Measurements from ENCODE around the gene CRLF3. TPM values are rescaled to one million over a fixed set of nuclear protein-coding genes. Genes with fewer than 3 reads are reported as not detected.
"Not testable (repeated sequence)": the region's sequence is repeated elsewhere in the genome, so short reads cannot be mapped to it uniquely, and the experiment has no call there.

Gene CRLF3
- total RNA-seq, 1 donor from 2014 or later, result 18.1 TPM

DNA sequence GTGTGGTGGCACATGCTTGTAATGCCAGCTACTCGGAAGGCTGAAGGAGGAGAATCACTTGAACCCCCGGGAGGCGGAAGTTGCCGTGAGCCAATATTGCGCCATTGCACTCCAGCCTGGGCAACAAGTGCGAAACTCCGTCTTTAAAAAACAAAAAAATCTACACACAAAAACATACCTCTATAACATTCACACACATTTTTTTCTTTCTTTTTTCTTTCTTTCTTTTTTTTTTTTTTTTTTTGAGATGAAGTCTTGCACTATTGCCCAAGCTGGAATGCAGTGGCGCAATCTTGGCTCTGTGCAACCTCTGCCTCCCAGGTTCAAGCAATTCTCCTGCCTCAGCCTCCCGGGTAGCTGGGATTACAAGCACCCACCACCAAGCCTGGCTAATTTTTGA lies 9.6 kb downstream of the CRLF3 start:
- not testable (repeated sequence) for DNase-seq

DNA sequence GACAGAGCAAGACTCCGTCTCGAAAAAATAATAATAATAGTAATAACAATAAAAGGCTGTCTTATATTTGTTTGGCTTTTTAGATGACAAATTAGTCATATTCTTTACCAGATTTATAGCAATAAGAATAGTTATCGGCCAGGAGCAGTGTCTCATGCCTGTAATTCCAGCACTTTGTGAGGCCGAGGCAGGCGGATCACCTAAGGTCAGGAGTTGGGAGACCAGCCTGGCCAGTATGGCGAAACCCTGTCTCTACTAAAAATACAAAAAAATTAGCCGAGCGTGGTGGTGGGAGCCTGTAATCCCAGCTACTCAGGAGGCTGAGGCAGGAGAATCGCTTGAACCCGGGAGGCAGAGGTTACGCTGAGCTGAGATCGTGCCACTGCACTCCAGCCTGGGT lies 10.3 kb downstream of the CRLF3 start:
- DNase-seq, result not testable (repeated sequence)

DNA sequence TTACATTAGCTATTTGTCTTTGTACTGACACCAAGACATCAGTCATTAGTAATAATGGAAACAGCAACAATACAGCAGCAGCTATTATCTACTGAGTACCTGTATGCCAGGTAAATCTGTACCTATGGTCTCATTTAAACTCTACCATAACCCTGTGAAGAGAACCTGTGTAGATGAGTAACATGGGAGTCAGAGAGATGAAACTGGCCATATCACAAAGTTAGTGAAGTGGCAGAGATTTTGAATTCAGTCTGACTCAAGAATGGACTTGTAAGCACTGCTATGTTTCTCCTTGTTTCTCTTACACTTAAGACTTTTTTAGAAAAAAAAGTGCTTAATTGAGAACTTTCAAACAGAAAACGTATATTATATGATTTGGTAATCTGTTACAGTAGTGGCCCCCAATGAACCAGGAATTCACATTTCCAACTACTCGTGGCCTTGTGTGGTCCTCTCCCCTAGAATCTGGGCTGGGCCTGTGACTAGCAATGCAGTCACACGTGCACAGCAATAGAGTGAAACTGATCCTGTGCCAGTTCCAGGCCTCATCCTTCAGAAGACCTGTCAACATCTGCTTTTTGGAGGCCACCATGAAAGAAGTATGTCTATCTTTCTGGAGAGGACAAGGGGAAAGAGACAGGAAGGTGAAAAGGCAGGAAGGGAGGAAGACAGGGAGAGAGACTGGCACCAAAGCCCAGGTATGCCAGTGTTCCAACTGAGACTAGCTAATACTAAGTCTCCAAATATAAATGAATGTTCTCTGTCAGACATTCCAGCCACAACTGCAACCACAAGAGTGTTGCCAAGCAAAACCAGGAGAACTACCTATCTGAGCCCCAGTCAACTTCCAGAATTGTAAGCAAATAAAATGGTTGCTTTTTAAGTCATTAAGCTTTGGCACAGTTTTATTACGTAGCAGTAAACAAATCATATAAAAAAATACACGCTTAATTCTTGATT lies 12.0 kb downstream of the CRLF3 start:
- no peak for DNase-seq

GRCh38 chr17:30809867-30810266 lies 14.6 kb downstream of the CRLF3 start:
- DNase-seq, result no peak

- DNase-seq, result no peak
Measured at GRCh38 chr17:30808785-30809286, 15.7 kb downstream of the CRLF3 start.

GRCh38 chr17:30807896-30808295 lies 16.6 kb downstream of the CRLF3 start:
- DNase-seq, result no peak

DNA sequence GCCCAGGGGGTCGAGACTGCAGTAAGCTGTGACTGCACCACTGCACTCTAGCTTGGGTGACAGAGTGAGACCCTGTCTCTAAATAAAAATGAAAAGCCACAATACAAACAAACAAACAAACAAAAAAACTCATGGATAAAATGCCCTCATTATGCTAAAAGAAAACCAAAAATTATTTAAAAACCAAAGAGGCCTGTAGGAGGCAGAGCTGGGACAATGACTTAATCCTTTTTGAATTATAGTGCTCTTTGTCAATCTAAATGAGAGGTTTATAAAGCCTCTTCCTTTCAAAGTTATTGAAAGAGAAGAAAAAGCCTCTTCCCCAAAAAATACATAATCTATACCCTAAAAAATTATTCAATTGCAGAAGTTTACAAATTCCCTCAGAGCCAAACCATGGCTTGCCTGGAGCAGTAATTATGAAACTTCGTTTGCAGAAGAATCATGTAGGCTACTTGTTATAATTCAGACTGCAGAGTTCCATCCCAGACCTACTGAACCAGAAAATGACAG lies 18.5 kb downstream of the CRLF3 start:
- no peak for DNase-seq

GRCh38 chr17:30801671-30802070 lies 22.8 kb downstream of the CRLF3 start:
- DNase-seq, result no peak

GRCh38 chr17:30796016-30796415 lies 28.5 kb downstream of the CRLF3 start:
- DNase-seq, result no peak

DNA sequence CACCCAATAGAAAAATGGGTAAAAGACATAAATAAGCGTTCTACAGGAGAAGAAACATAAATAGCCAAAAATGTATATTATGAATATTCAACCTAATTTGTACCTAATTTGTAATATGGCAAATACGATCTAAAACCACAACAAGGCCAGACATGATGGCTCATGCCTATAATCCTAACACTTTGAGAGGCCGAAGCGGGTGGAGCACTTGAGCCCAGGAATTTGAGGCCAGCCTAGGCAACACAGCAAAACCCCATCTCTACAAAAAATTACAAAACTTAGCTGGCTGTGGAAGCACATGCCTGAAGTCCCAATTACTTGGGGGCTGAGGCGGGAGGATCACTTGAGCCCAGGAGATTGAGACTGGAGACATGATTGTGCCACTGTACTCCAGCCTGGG lies 30.1 kb downstream of the CRLF3 start:
- DNase-seq, result no peak

DNA sequence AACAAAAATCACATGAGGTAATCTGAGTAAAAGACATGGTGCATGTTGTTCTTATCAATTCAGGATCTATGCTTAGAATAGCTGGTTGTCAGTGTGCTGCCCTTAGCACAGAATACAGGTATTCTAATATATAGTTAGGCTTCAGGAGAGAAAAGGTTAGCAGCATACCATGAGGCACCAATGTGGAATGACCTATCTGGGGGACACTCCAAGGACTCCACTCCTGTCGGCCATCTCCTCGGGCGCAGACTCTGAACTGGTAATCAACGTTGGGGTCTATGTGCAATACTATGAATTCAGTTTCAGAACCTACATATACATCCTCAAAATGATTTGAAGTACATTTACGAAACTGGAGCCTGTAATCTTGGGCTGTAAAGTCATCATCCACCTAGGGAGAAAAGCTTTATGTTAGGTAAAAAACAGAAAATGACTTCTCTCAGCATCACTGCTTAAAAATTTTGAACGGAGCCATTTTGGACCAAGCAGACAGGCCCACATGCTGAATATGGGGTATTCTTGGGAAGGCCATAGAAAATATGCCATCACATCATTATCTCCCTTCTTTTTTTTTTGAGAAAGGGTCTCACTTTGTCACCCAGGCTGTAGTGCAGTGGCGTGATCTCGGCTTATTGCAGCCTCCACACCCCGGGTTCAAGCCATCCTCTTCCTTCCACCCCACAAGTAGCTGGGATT lies 31.1 kb downstream of the CRLF3 start:
- no peak for DNase-seq

DNA sequence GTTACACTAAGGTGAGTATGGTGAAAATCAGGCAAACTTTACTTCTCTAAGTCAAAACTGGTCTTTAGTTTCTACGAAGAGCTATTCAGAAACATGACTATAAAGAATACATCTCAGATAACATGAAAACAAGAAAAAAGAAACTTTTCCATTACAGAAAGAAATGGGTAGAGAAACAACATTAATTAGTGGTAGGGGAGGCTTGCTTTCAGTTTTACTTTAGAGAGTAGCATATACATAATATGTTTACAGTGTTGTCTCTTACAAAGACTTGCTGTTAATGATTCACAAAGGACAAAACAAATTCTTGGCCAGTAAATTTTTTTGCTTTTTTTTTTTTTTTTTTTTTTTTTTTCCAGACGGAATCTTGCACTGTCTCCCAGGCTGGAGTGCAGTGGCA lies 34.2 kb downstream of the CRLF3 start:
- DNase-seq, result no peak

DNA sequence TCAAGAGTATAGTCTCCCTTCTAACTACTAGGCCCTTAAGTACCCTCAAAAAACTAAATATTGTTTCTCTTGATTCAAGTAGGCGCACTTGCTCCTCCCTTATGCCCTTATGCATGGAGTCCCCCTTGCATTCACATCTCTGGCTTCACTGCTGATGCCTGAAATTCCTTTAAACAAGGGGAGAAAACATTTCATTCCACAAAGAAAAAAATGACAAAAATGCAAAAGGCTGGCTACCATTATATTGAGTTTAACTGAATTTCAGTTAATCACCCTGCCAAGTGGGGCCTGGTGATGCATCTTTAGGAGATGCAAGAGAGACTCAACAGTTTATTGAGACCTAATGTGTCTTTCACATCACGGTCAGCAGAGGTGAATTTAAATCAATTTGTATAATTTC lies 35.6 kb downstream of the CRLF3 start:
- no peak for DNase-seq

DNA sequence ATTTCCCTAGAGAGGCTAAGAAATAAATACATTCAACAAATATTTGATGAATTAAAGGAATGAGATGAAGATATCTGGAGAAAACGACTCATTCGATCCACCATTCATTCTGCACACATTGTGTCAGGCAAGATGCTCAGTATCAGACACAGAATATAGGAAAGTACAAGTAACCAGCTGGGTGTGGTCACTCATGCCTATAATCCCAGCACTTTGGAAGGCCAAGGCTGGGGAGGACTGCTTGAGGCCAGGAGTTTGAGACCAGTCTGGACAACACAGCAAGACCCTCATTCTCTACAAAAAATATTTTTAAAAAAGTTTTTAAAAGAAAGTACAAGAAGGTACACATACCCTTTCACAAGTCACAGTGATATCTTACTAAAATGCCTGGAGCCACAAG lies 42.3 kb downstream of the CRLF3 start:
- no peak for DNase-seq

DNA sequence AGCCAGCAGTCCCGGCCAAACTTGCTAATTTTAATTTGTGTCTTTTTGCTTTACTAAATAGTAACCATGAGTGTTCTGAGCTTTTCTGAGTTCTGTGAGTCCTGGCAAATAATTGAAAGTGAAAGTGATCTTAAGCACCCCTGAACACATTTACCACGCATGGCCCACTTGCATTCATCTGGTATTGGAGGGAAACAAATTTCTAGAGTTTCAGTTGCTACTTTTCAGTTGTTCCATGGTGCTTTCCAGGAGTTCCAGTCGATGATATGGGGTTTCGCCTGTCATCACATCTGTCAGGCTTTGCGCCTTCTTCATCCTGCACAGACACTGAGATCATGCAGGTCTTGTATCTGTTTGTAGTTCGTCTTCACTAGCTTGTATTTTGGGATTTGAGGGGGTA lies 44.1 kb downstream of the CRLF3 start:
- no peak for DNase-seq

DNA sequence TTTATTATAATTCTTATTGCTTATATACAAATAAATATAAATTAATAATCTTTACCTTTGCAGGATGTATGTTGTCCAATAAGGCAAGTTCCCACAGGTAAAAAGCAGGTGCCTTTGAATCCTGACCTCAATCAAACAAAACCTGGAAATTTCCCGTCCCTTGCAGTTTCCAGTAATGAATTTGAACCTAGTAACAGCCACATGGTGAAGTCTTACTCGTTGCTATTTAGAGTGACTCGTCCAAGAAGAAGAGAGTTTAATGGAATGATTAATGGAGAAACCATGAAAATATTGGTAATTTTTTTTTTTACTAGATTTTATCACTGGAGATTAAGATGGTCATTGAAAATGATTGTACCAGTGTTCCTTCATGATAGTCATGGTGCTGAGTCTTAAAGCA lies 55.7 kb downstream of the CRLF3 start:
- DNase-seq, result not testable (repeated sequence)

DNA sequence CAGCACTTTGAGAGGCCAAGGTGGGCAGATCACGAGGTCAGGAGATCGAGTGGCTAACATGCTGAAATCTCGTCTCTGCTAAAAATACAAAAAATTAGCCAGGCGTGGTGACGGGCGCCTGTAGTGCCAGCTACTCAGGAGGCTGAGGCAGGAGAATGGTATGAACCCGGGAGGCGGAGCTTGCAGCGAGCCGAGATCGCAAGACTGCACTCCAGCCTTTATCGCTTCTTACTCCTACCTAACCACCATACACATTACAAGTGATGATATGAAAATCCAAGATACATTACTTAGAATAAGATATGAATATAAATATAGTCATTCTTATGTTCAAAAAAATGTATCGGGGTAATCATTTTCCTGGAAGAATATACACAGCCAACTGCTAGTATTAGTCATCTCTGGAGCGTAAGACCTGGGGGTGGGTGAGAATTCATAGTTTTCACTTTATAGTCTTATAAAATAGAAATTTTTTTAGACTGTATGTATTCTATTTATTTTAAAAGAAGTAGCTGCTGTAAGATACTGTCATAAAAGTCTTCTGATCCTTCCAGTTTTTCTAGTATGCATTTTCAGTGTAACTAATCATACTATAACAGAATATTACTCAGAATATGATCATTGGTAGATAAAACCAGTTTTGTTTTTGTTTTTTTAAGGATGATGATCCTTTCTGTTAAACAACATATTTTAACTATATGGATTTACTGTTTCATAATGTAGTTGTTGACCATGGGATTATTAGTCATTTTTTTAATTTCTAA lies 56.7 kb downstream of the CRLF3 start:
- not testable (repeated sequence) for DNase-seq

- DNase-seq, result no peak
Measured at GRCh38 chr17:30761060-30761459, 63.4 kb downstream of the CRLF3 start.

GRCh38 chr17:30753291-30753690 lies 71.2 kb downstream of the CRLF3 start:
- not testable (repeated sequence) for DNase-seq

DNA sequence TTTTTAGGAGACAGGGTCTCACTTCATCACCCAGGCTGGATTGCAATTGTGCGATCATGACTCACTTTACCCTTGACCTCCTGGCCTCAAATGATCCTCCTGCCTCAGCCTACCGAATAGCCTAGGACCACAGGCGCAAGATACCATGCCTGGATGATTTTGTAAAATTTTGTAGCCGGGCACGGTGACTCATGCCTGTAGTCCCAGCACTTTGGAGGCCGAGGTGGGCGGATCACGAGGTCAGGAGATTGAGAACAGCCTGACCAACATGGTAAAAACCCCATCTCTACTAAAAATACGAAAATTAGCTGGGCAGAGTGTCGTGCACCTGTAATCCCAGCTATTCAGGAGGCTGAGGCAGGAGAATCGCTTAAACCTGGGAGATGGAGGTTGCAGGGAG lies 73.5 kb downstream of the CRLF3 start:
- not testable (repeated sequence) for DNase-seq

GRCh38 chr17:30747621-30748020 lies 76.9 kb downstream of the CRLF3 start:
- DNase-seq, result not testable (repeated sequence)

DNA sequence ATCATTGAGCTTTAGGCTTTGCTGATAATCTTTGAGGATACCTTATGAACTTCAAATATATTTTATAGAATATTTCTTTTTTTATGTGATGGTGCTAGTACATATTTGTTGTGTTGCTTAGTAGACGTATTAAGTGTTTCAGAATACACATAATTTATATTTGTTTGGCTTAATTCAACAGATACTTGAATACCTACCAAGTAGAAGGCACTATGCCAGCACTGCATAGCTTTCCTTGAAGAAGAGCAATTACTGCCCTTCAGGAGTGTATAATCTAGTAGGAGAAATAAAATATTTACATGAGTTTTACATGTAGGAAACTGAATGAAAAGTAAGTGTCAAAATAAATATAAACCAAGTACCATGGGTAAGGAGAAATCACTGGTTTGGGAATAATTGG lies 81.8 kb downstream of the CRLF3 start:
- DNase-seq, result not testable (repeated sequence)

Measured in occipital lobe (tissue), 2 donors.